Smooth muscle cell (in vitro differentiated cells): Measurements from ENCODE around the gene SRGAP2B. TPM values are rescaled to one million over a fixed set of nuclear protein-coding genes. Genes with fewer than 3 reads are reported as not detected.
"Not testable (repeated sequence)": the region's sequence is repeated elsewhere in the genome, so short reads cannot be mapped to it uniquely, and the experiment has no call there.

Experiments used
- DNase-seq: peaks from one replicate; lab custom pipeline; 2025; ENCODE audit not compliant: unreplicated experiment; lab: John Stamatoyannopoulos, UW
- H2AFZ ChIP-seq: fragments of 200-600 bp; sonication (generic); 2 replicates; pipeline ENCODE4 v1.6.0; 2016; ENCODE audit warnings: antibody characterized with exemption, low read depth, mild to moderate bottlenecking
- H3F3A ChIP-seq: fragments of 200-600 bp; sonication (generic); 2 replicates; pipeline ENCODE4 v1.6.0; 2017; ENCODE audit warnings: antibody characterized with exemption, low read depth
- H3K27ac ChIP-seq: fragments of 200-600 bp; sonication (generic); 2 replicates; pipeline ENCODE4 v1.5.1; 2016; ENCODE audit warnings: low read depth, mild to moderate bottlenecking
- H3K27me3 ChIP-seq: fragments of 200-600 bp; sonication (generic); 2 replicates; pipeline ENCODE4 v1.6.1; 2016; ENCODE audit warnings: low read depth, mild to moderate bottlenecking
- H3K36me3 ChIP-seq: fragments of 200-600 bp; sonication (generic); 2 replicates; pipeline ENCODE4 v1.5.1; 2016; ENCODE audit warnings: low read depth
- H3K4me1 ChIP-seq: fragments of 200-600 bp; sonication (generic); 2 replicates; pipeline ENCODE4 v1.5.1; 2016; ENCODE audit warnings: low read depth
- H3K4me2 ChIP-seq: fragments of 200-600 bp; sonication (generic); 2 replicates; pipeline ENCODE4 v1.6.0; 2016; ENCODE audit warnings: mild to moderate bottlenecking
- H3K4me3 ChIP-seq: fragments of 200-600 bp; sonication (generic); 2 replicates; pipeline ENCODE4 v1.5.1; 2016; ENCODE audit warnings: mild to moderate bottlenecking
- H3K79me2 ChIP-seq: fragments of 200-600 bp; sonication (generic); 2 replicates; pipeline ENCODE4 v1.6.0; 2016; ENCODE audit warnings: low read depth, mild to moderate bottlenecking
- H3K9ac ChIP-seq: fragments of 200-600 bp; sonication (generic); 2 replicates; pipeline ENCODE4 v1.6.0; 2016; ENCODE audit warnings: low read depth
- H3K9me3 ChIP-seq: fragments of 200-600 bp; sonication (generic); replicated peaks from 2 replicates; pipeline ENCODE4 v1.5.1; 2016; ENCODE audit warnings: low read depth
- H4K20me1 ChIP-seq: fragments of 200-600 bp; sonication (generic); 2 replicates; pipeline ENCODE4 v1.6.0; 2016; ENCODE audit warnings: low read depth
- WGBS: methylation state at CpG from one replicate; pipeline ENCODE4 v1.1.7; 2016; ENCODE audit warnings: low lambda C conversion rate; 5-methylcytosine and 5-hydroxymethylcytosine counted together
- polyA plus RNA-seq: library from polyadenylated mRNA; unstranded; fragments of >200 nt; fragmentation: Nextera tagmentation; extraction: Ambion mirVana; gene quantifications from 2 replicates; pipeline ENCODE4 v1.2.1, GENCODE V29; 2016
- total RNA-seq: library from RNA; depleted of rRNA; stranded (reverse); fragments of >200 nt; gene quantifications from 2 replicates; pipeline ENCODE4 v1.2.3, GENCODE V29; 2014

Gene SRGAP2B
- total and polyA plus RNA-seq, 2 experiments from 2014 or later, result 8.8 to 49.6 TPM

DNA sequence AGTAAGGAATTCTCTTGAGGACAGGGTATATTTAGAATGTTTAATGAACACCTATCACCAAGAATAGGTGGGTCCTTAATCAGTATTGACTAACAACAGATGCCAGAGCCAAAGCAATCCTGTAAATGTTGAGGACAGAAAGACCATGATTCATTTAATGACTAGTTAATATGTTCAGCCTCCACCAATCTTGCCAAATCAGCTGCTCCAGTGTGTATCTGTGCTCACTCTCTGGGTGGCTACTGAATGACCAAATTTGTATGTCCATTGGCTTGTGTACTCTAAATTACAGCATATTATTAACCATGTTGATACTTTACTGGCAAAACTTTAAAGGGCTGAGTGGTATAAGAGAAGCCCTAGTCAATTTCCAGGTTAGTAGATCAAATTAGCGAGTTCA lies 130.9 kb downstream of the SRGAP2B start:
- H3K27me3 ChIP-seq, H3K27ac ChIP-seq, H3K4me1 ChIP-seq, H3K4me3 ChIP-seq, H3K4me2 ChIP-seq, H2AFZ ChIP-seq, DNase-seq, H3F3A ChIP-seq, H3K9me3 ChIP-seq, H3K79me2 ChIP-seq, H4K20me1 ChIP-seq, H3K9ac ChIP-seq, H3K36me3 ChIP-seq: not testable (repeated sequence)
- 100% methylated on average over 1 of the region's 1 CpG for WGBS

DNA sequence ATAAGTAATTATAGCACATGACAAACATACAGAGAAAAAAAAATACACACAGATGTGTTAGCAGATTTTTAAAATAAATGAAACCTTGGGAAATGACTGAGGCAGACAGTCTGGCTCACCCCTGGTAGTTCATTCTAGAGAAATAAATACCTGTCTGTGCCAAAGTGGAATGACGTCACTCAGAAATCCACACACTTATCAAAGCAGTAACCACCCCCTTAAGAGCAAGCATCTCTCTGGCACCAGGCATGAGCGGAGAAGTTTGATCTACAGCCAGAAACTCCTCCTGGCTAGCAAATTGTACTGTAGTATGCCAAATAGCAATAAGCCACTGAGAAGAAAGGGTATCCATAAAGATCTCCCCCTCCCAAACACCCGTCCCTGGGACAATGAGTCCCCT lies 131.6 kb downstream of the SRGAP2B start:
- not testable (repeated sequence) for H2AFZ ChIP-seq, H3K4me2 ChIP-seq, DNase-seq, H3K4me1 ChIP-seq, H3K4me3 ChIP-seq, H3K9me3 ChIP-seq, H3K36me3 ChIP-seq, H3K27me3 ChIP-seq, H4K20me1 ChIP-seq, H3K79me2 ChIP-seq, H3F3A ChIP-seq, H3K27ac ChIP-seq, H3K9ac ChIP-seq
- WGBS, result 83% methylated on average over 3 of the region's 3 CpGs

DNA sequence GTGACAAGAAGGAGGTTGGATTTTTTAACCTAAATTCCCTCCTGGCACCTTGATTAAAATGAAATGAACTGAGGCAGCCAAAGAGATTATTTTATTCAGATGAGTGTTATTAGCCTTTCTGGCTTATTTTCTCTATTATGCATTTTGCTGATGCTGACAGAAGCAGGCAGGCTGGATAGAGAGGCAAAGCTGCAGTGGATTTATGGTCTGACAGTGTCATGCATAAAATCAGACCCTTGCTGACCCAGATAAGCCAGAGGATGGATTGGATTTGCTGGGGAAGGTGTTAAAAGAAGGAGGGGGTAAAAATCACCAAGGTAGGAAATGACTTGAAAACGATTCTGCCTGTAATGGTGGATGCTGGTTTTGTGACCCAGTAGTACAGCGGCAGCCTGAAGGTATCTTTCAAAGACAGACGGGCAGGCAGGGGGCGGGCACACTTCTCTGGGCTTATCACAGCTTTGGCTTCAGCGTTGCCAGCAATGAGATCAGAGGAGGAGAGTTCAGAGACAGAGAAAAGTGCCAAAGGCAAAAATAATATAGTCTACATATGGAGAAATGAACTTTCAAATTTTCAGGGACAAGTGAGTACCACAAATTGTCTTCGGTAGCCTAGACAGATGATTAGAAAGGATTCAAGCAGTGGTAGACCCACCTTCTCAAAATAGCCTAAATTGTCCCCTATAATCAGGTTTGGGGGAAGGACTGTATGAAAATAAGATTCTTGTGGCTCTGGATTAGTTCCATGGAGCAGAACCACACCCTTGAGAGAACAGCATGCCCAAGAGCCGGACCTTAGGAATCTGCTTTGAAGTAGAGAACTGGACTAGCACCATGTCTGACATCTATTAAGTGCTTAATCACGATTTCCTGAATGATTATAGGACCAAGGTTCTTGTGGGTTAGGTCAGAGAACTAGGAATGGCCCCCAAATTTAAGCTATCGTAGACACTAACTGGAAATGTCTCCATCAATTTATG lies 133.2 kb downstream of the SRGAP2B start:
- not testable (repeated sequence) for H3K4me1 ChIP-seq, H3K9ac ChIP-seq, H4K20me1 ChIP-seq, H3F3A ChIP-seq, H3K4me2 ChIP-seq, H3K4me3 ChIP-seq, H3K27me3 ChIP-seq, H3K36me3 ChIP-seq, H2AFZ ChIP-seq, H3K79me2 ChIP-seq, DNase-seq, H3K9me3 ChIP-seq, H3K27ac ChIP-seq
- WGBS, result no CpG with 5 or more reads among the region's 9 CpGs

DNA sequence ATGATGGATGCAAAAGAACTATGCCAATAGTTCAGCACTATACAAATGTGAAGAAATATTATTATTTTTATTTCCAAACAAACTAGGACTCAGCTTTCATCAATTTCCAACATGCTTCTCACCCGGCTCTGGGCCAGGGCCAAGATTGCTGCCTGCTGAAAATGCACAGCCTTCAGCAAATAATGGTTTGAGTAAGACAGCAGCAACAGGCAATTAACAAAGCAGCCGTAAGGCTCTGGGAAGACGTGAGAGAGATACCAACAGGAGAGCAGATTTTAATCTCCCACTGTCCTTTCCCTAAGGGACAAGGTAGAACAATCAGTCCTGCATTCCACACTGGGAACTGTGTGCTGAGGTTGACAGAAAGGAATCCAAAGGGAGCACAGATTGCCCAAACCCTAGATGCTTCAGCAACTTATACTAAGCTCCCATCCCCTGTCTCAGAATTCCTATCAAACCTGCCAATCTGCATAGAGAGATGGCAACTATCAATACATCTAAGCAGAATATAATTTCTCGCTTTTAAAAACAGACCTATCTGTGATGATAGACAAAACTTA lies 134.1 kb downstream of the SRGAP2B start:
- not testable (repeated sequence) for H4K20me1 ChIP-seq, H2AFZ ChIP-seq, H3K4me2 ChIP-seq, H3K79me2 ChIP-seq, H3K4me1 ChIP-seq, H3K9me3 ChIP-seq, DNase-seq, H3K27ac ChIP-seq, H3K36me3 ChIP-seq, H3K27me3 ChIP-seq, H3K9ac ChIP-seq, H3K4me3 ChIP-seq, H3F3A ChIP-seq
- 76% methylated on average over 1 of the region's 4 CpGs for WGBS

DNA sequence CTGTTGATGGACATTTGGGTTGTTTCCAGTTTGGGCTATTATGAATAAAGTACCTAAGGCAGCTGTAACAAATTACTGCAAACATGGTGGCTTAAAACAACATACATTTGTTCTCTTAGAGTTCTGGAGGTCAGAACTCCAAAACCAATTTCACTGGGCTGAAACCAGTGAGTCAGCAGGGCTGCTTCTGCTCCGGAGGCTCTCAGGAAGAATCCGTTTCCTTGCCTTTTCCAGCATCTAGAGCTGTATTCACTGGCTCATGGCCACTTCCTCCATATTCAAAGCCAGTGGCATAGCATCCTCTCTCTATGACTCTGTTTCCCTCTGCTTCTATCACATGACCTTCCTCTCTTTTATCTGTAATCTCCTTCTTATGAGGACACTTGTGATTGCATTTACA lies 146.7 kb downstream of the SRGAP2B start:
- WGBS, result no CpG with 5 or more reads among the region's 2 CpGs
- H3K9me3 ChIP-seq, H4K20me1 ChIP-seq: not testable (repeated sequence)

GRCh38 chr1:144947495-144947894 lies 147.6 kb downstream of the SRGAP2B start:
- H3K9me3 ChIP-seq, H3K4me2 ChIP-seq, H3K9ac ChIP-seq, H3K79me2 ChIP-seq, DNase-seq, H3F3A ChIP-seq, H3K36me3 ChIP-seq, H4K20me1 ChIP-seq, H3K27me3 ChIP-seq, H3K4me1 ChIP-seq, H3K4me3 ChIP-seq, H3K27ac ChIP-seq, H2AFZ ChIP-seq: not testable (repeated sequence)
- 0% methylated on average over 1 of the region's 1 CpG for WGBS

More for the DNA sequence above, 146.7 kb downstream of the SRGAP2B start:
- not testable (repeated sequence) for H3K4me1 ChIP-seq, H2AFZ ChIP-seq, DNase-seq, H3K4me3 ChIP-seq, H3K9ac ChIP-seq, H3K4me2 ChIP-seq, H3K27me3 ChIP-seq, H3K36me3 ChIP-seq, H3K79me2 ChIP-seq, H3F3A ChIP-seq, H3K27ac ChIP-seq

DNA sequence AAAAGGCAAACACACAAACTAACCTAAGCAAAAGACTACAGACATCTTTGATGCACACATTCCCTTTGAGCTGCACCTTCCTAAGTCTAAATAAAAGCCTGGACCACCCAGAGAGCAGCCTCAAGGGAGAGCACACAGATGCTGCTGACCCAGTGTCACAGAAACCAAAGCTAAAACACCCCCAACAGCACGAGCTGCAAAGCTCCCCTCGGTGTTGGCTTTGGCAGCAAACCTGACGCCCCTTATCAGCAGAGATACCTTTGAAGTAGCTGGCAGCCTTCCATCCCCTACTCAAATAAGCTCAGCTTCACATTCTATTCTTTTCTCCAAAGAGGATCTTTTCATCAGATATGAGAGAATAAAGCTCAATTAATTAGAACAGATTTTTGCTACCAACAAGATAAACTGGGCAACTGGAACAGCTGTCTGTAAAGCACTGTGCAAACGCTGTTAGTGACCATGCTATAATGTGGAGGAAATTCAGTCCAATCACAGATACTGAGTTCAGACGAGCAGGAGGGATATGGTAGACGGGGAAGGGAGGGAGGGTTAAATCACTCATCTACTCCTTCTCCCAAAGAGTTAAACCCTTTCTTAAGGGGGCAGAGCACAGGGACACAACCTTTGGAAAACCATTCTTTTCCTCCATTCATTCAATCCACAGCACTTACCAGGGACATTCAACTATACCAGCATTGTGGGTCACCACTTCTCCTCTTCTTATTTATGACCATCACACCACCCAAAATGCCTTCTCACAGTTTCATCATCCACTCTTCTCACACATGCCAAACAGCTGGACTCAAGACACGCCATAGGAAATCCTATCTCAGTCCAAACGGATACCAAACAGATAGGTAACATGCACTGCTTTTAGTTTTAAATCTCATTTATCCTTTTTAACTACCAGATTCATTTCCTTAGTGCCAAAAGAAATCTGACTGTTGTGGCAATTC lies 148.3 kb downstream of the SRGAP2B start:
- H4K20me1 ChIP-seq, H3K36me3 ChIP-seq, H3K9me3 ChIP-seq, H3K27ac ChIP-seq, H3K4me2 ChIP-seq, H3K9ac ChIP-seq, H3K4me3 ChIP-seq, H3K27me3 ChIP-seq, H3K4me1 ChIP-seq, H2AFZ ChIP-seq, H3K79me2 ChIP-seq, DNase-seq, H3F3A ChIP-seq: not testable (repeated sequence)
- no CpG with 5 or more reads among the region's 8 CpGs for WGBS

DNA sequence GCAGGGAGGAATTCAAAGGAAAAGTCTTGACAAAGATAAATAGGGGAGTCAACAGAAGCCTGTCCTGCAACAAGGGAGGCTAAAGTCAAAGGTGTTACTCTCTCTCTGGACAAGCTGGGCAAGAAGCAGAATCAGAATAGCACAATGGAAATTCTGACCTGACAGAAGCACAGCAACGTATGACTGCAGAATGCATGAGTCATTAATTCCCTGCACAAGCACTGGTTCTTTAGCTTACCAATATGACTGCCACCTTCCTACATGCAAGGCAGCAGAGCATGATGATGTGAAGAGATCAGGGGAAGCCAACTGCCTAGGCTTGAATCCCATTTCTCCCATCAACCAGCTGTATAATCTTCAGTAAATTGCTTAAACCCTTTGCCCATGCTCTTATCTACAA lies 153.4 kb downstream of the SRGAP2B start:
- H3K79me2 ChIP-seq, H2AFZ ChIP-seq, H3K4me3 ChIP-seq, H3K36me3 ChIP-seq, H3K9ac ChIP-seq, H3K9me3 ChIP-seq, H3K4me2 ChIP-seq, H3F3A ChIP-seq, H4K20me1 ChIP-seq, H3K4me1 ChIP-seq, H3K27me3 ChIP-seq, H3K27ac ChIP-seq, DNase-seq: not testable (repeated sequence)
- 0% methylated on average over 1 of the region's 1 CpG for WGBS
